Stomach (tissue), 9 donors: ENCODE results near the gene ISG20. TPM values are rescaled to one million over a fixed set of nuclear protein-coding genes. Genes with fewer than 3 reads are reported as not detected.

Experiments used
- DNase-seq, 2 donors: peaks; one replicate each; pipeline versions ENCODE4 v3.0.0 to v3.0.0-alpha.2; 2013 to 2019
- H3K27ac ChIP-seq, 5 donors: fragments of 200-600 bp in 4 of 5; sonication (generic) in 4 of 5; one replicate each; pipeline ENCODE4 v1.5.1; 2013 to 2019; ENCODE audit warnings: mild to moderate bottlenecking in 1 of 5, moderate library complexity in 1 of 5
- H3K27me3 ChIP-seq, 3 donors: fragments of 200-600 bp; sonication (generic); one replicate each; pipeline ENCODE4 v1.5.1; 2017 to 2019; ENCODE audit warnings: mixed run types in 1 of 3
- H3K36me3 ChIP-seq, 4 donors: fragments of 200-600 bp; sonication (generic); 1 replicate in 3 of 4; 2 replicates in 1 of 4; pipeline ENCODE4 v1.5.1; 2016 to 2019
- H3K4me1 ChIP-seq, 4 donors: fragments of 200-600 bp; sonication (generic); one replicate each; pipeline ENCODE4 v1.5.1; 2016 to 2019
- H3K4me3 ChIP-seq, 4 donors: fragments of 200-600 bp; sonication (generic) in 3 of 4; one replicate each; pipeline ENCODE4 v1.5.1; 2016 to 2019; ENCODE audit warnings: mild to moderate bottlenecking in 1 of 4
- H3K9me3 ChIP-seq, 4 donors: fragments of 200-600 bp; sonication (generic); one replicate each; pipeline ENCODE4 v1.5.1; 2016 to 2019
- EP300 ChIP-seq: sonication (generic); formaldehyde crosslinking; IDR thresholded peaks from one replicate; pipeline ENCODE4 v1.6.1; 2017; ENCODE audit warnings: antibody characterized with exemption
- POLR2A ChIP-seq, 4 donors: fragments of 450-650 bp; IDR thresholded peaks; one replicate each; pipeline ENCODE4 v1.6.1; 2016; ENCODE audit warnings: antibody characterized with exemption in 4 of 4, control low read depth in 2 of 4, mild to moderate bottlenecking in 1 of 4, moderate library complexity in 1 of 4
- POLR2AphosphoS5 ChIP-seq, 3 donors: sonication (generic); formaldehyde crosslinking; IDR thresholded peaks; one replicate each; pipeline ENCODE4 v1.6.1; 2016; ENCODE audit warnings: antibody characterized with exemption in 3 of 3
- WGBS, 5 donors: extraction: QIAGEN DNeasy Blood & Tissue Kit in 3 of 5; methylation state at CpG; one replicate each; pipeline versions ENCODE4 v1.1.5 to v1.1.7; 2013 to 2018; 5-methylcytosine and 5-hydroxymethylcytosine counted together
- intact Hi-C: fragments of 100-400 bp; cut with DNase I; formaldehyde crosslinking; loops from one replicate; pipeline ENCODE4 v1.15.1; 2023; ENCODE audit warnings: low total_unique reads
- polyA plus RNA-seq, 3 donors: library from polyadenylated mRNA; stranded (reverse); fragments of 200-250 nt; gene quantifications; one replicate each; pipeline ENCODE4 v1.2.3, GENCODE V29; 2013
- total RNA-seq, 5 donors: library from RNA; depleted of rRNA; stranded (reverse); fragments of >200 nt; gene quantifications; one replicate each; pipeline versions ENCODE4 v1.1.0 to v1.2.3, GENCODE V29; 2014 to 2016
- TF ChIP-seq, protein P1 (sequence below), 7 experiments: fragments of 450-650 bp in 4 of 7; fragments of 200-600 bp in 3 of 7; sonication (generic) in 3 of 7; IDR thresholded peaks; one replicate each; pipeline ENCODE4 v1.5.1; 2016 to 2019; ENCODE audit warnings: antibody characterized with exemption in 7 of 7, control low read depth in 2 of 7, mild to moderate bottlenecking in 1 of 7
- donor health status: healthy with polysubstance abuse.
- donor health status: Bipolar disorder and iron deficiency.
- donor health status: healthy.

The ISG20 gene
- total and polyA plus RNA-seq, 8 donors, result 15.6 to 137 (median 73.9) TPM

DNA sequence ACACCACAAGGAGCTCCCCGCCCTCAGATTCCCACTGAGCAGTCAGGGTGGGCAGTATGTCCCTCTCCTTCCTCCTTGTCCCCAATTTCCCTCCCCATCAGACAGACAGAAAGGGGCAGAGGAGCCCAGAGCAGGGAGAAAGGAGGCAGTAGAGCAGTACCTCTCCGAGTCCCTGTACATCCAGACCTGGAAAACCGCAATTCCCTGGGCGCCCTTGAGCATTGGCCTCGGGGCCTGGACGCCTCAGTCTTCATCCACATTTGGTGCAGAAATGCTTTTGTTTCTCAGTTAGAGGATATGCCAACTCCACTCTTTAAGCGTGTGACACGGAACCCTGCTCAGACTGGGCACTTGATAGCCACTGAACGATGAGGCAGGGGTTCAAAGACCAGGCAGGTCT is 5.9 kb downstream of the ISG20 start:
- H3K27me3 ChIP-seq, result no peaks in the 10 kb centered on the region
- TF ChIP-seq POLR2A (IDR thresholded peaks at IDR 0.05) (no peak), POLR2AphosphoS5 (IDR thresholded peaks at IDR 0.05) (no peak), EP300 (no peak)
- TF ChIP-seq, protein P1, sequence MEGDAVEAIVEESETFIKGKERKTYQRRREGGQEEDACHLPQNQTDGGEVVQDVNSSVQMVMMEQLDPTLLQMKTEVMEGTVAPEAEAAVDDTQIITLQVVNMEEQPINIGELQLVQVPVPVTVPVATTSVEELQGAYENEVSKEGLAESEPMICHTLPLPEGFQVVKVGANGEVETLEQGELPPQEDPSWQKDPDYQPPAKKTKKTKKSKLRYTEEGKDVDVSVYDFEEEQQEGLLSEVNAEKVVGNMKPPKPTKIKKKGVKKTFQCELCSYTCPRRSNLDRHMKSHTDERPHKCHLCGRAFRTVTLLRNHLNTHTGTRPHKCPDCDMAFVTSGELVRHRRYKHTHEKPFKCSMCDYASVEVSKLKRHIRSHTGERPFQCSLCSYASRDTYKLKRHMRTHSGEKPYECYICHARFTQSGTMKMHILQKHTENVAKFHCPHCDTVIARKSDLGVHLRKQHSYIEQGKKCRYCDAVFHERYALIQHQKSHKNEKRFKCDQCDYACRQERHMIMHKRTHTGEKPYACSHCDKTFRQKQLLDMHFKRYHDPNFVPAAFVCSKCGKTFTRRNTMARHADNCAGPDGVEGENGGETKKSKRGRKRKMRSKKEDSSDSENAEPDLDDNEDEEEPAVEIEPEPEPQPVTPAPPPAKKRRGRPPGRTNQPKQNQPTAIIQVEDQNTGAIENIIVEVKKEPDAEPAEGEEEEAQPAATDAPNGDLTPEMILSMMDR (IDR thresholded peaks at IDR 0.05), result no peak
- 81 to 95% (median 90%) methylated on average over 6 to 9 of the region's 9 CpGs for WGBS, 5 donors
- H3K27ac ChIP-seq, result peak overlapping the region in 1 of 5 donors; percentile 1
- H3K9me3 ChIP-seq, result no peaks in the 10 kb centered on the region
- no peak overlapping the region for H3K4me3 ChIP-seq
- H3K36me3 ChIP-seq, result peaks cover 0 to 19% (median 6%) of the 10 kb centered on the region in 4 donors
- peak in 1 of 2 donors; percentile 22 for DNase-seq
- intact Hi-C loops, result no loop called here
- H3K4me1 ChIP-seq, result peaks cover 30 to 81% (median 58%) of the 10 kb centered on the region in 4 donors

DNA sequence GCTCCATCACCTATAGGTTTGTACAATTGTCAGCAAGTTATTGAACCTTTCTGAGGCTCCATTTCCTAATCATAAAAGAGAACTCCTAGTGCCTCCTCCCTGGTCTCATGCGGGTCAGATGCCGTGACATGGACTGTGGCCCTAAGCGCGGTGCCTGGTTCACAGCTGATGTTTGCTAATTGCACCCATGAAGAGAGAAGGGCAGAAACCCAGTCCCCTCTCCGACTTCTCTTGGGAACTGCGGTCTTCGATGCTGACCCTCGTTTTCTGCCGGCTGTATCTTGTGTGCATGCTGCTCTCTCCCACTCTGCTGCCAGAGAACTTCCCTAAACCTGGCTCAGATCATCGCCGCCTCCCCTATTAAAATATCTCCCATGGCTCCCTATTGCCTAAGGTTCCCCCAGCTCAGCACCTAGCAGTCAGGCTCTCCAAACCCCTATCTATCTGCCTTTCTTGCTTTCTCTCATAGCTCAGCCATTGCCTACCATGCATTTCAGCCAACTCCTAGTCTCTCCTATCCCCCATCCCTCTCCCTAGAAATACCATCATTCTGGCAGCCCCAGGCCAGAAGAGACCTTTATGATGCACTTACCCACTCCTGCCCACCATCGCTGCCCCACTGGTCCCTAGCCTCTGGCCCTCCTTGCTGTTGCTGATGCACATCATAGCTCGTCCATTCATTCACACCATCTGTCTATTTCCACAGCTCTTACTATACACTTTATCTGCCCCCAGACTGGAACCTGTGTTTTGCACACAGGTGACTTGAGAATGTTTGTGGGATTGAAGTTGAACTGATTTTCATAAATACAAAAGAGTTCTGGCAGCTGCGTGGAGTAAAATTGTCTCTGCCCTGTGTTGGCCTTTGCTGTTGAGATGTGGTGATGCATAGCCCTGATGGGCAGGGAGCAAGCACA is 6.6 kb downstream of the ISG20 start:
- WGBS, 5 donors, result 90 to 98% (median 97%) methylated on average over 14 of the region's 14 CpGs
- intact Hi-C loops, result no loop called here
- peak overlapping the region in 1 of 5 donors; percentile 31 for H3K27ac ChIP-seq
- DNase-seq, result peak in 1 of 2 donors; percentile 17
- H3K4me1 ChIP-seq, result peaks cover 29 to 81% (median 58%) of the 10 kb centered on the region in 4 donors
- no peak for TF ChIP-seq POLR2AphosphoS5 (IDR thresholded peaks at IDR 0.05)
- TF ChIP-seq, protein P1 (IDR thresholded peaks at IDR 0.05), result no peak
- H3K36me3 ChIP-seq, result peaks cover 0 to 19% (median 8%) of the 10 kb centered on the region in 4 donors
- no peaks in the 10 kb centered on the region for H3K9me3 ChIP-seq
- no peak overlapping the region for H3K4me3 ChIP-seq
- no peaks in the 10 kb centered on the region for H3K27me3 ChIP-seq

DNA sequence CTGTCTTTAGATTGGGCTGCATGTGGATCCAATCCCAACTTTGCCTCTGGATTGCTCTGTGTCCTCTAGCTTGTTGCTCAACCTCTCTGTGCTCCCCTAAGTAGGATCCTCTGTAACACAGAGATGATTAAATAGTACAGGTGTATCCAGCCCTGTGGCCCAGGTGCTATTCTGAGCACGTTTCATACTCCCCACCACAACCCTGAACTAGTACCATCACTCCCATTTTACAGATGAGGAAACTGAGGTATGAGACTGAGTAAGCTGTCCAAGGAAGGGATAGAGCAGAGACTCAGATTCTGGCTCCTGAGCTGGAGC is 7.2 kb downstream of the ISG20 start:
- DNase-seq, result no peak
- peaks cover 23 to 81% (median 59%) of the 10 kb centered on the region in 4 donors for H3K4me1 ChIP-seq
- WGBS, 5 donors, result 79 to 97% (median 91%) methylated on average over 1 of the region's 1 CpG
- no peak overlapping the region for H3K4me3 ChIP-seq
- no peaks in the 10 kb centered on the region for H3K9me3 ChIP-seq
- no peak for TF ChIP-seq POLR2A (IDR thresholded peaks at IDR 0.05)
- TF ChIP-seq, protein P1 (IDR thresholded peaks at IDR 0.05), result no peak
- no peak for TF ChIP-seq EP300
- TF ChIP-seq POLR2AphosphoS5 (IDR thresholded peaks at IDR 0.05), result no peak
- H3K27ac ChIP-seq, result peak overlapping the region in 1 of 5 donors; percentile 84
- no peaks in the 10 kb centered on the region for H3K27me3 ChIP-seq
- H3K36me3 ChIP-seq, result peaks cover 0 to 19% (median 8%) of the 10 kb centered on the region in 4 donors
- intact Hi-C loops, result no loop called here

DNA sequence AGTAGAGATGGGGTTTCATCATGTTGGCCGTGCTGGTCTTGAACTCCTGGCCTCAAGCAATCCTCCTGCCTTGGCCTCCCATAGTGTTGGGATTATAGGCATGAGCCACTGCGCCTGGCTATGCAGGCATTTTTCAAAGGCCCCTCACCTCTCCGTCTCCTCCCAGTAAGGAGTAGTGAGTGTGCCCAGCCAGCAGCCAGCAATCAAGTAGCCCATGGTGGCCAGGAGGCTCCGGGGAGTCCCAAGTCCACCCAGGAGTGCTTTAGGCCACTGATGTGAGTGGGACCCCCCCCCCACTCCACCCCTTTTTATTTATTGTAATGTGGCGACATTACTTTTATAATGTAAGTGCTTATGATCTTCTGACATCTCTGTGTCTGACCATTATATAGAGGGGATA is 8.1 kb downstream of the ISG20 start:
- peak in 1 of 2 donors; percentile 22 for DNase-seq
- Histone ChIP-seq H3K27ac (peak overlapping the region; percentile 72 to 89 (median 84)), H3K27me3 (no peaks in the 10 kb centered on the region), H3K36me3 (peaks cover 0 to 20% (median 10%) of the 10 kb centered on the region in 4 donors), H3K4me1 (peaks cover 21 to 73% (median 54%) of the 10 kb centered on the region in 4 donors), H3K4me3 (no peak overlapping the region), H3K9me3 (no peaks in the 10 kb centered on the region)
- TF ChIP-seq POLR2A (IDR thresholded peaks at IDR 0.05) (no peak), EP300 (no peak), POLR2AphosphoS5 (IDR thresholded peaks at IDR 0.05) (no peak)
- TF ChIP-seq, protein P1 (IDR thresholded peaks at IDR 0.05), result no peak
- 78 to 92% (median 84%) methylated on average over 3 to 5 of the region's 5 CpGs for WGBS, 5 donors
- intact Hi-C loops, result no loop called here
